ENCODE data around the gene EPN2. TPM values are rescaled to one million over a fixed set of nuclear protein-coding genes. Genes with fewer than 3 reads are reported as not detected.

The EPN2 gene
- total RNA-seq, 2 donors from 2014 or later = 28.8 to 67.7 TPM

DNA sequence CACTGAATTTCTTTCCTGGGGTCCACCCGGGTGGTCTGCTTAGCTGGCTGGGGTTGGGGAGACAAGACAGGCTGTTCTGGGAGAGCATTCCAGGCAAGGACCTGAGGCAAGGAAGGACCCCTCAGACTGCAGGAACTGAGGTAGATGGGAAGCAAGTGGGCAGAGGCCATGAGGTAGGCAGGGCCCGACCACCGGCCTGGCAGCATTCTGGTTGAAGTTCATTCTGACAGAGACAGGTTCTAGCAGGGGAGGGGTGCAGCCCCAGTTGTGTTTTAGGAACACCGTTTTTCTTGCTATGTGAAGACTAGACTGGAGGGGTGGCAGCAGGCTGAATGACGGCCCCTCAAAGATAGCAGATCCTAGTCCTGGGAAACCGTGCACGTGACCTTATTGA is 107.9 kb downstream of the EPN2 start:
- intact Hi-C loops (cut with DNase I) = no loop called here
- Histone ChIP-seq H3K27ac (no peak overlapping the region), H3K4me1 (replicated peaks) (peaks cover 12% of the 10 kb centered on the region), H3K27me3 (replicated peaks; ENCODE audit: insufficient read depth) (no peaks in the 10 kb centered on the region), H3K4me3 (no peak overlapping the region), H3K9me3 (no peaks in the 10 kb centered on the region), H3K36me3 (no peaks in the 10 kb centered on the region)
- 85% methylated on average over 7 of the region's 7 CpGs for WGBS
- TF ChIP-seq POLR2AphosphoS5 (IDR thresholded peaks at IDR 0.05) (no peak), POLR2A (IDR thresholded peaks at IDR 0.05) (no peak)
- TF ChIP-seq, protein P1, sequence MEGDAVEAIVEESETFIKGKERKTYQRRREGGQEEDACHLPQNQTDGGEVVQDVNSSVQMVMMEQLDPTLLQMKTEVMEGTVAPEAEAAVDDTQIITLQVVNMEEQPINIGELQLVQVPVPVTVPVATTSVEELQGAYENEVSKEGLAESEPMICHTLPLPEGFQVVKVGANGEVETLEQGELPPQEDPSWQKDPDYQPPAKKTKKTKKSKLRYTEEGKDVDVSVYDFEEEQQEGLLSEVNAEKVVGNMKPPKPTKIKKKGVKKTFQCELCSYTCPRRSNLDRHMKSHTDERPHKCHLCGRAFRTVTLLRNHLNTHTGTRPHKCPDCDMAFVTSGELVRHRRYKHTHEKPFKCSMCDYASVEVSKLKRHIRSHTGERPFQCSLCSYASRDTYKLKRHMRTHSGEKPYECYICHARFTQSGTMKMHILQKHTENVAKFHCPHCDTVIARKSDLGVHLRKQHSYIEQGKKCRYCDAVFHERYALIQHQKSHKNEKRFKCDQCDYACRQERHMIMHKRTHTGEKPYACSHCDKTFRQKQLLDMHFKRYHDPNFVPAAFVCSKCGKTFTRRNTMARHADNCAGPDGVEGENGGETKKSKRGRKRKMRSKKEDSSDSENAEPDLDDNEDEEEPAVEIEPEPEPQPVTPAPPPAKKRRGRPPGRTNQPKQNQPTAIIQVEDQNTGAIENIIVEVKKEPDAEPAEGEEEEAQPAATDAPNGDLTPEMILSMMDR (IDR thresholded peaks at IDR 0.05) = no peak
- no peak for DNase-seq (ENCODE audit: low spot score)

DNA sequence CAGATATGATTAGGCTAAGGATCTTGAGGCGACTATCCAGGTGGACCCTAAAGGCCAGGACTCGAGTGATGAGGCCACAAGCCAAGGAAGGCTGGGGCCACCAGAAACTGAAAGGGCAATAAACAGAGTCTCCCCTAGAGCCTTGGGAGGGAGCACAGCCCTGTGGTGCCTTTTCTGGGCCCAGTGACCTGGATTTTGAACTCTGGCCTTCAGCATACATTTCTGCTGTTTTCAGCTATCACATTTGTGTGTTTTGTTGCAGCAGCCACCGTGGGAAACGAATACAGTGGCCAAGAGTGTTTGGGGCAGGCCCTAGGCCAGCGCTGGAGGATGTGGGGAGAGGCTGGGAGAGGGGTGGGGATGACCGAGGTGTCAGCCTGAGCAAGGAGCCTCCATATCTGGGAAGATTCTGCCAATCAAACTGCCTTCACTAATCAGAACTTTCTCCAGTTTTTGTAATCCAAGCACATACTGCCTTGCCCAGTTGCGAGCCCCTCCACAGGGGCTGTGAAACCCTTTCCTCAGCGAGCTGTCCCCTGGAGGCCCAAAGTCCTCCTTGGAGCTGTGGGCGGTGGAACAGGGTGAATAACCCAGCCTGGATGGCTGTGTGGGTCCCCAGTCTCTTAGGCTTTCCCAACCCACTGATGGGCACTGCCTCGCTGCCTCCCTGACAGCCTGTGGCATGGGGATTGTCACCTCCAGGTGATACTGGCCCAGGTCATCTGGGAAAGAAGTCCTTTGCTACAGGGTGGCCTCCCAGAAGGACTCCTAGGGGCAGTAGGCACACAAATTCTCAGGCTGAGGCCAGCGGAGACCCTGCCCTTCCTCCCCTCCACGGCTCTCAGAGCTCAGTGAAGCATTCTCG is 108.6 kb downstream of the EPN2 start:
- Histone ChIP-seq H3K36me3 (no peaks in the 10 kb centered on the region), H3K4me3 (no peak overlapping the region), H3K27ac (peak overlapping the region; percentile 65 to 71), H3K27me3 (replicated peaks; ENCODE audit: insufficient read depth) (no peaks in the 10 kb centered on the region), H3K9me3 (no peaks in the 10 kb centered on the region), H3K4me1 (replicated peaks) (peaks cover 12% of the 10 kb centered on the region)
- TF ChIP-seq, protein P1 (IDR thresholded peaks at IDR 0.05) = no peak
- TF ChIP-seq POLR2A (IDR thresholded peaks at IDR 0.05) (no peak), POLR2AphosphoS5 (IDR thresholded peaks at IDR 0.05) (no peak)
- no peak for DNase-seq (ENCODE audit: low spot score)
- WGBS = 83% methylated on average over 13 of the region's 13 CpGs
- intact Hi-C loops (cut with DNase I) = no loop called here

DNA sequence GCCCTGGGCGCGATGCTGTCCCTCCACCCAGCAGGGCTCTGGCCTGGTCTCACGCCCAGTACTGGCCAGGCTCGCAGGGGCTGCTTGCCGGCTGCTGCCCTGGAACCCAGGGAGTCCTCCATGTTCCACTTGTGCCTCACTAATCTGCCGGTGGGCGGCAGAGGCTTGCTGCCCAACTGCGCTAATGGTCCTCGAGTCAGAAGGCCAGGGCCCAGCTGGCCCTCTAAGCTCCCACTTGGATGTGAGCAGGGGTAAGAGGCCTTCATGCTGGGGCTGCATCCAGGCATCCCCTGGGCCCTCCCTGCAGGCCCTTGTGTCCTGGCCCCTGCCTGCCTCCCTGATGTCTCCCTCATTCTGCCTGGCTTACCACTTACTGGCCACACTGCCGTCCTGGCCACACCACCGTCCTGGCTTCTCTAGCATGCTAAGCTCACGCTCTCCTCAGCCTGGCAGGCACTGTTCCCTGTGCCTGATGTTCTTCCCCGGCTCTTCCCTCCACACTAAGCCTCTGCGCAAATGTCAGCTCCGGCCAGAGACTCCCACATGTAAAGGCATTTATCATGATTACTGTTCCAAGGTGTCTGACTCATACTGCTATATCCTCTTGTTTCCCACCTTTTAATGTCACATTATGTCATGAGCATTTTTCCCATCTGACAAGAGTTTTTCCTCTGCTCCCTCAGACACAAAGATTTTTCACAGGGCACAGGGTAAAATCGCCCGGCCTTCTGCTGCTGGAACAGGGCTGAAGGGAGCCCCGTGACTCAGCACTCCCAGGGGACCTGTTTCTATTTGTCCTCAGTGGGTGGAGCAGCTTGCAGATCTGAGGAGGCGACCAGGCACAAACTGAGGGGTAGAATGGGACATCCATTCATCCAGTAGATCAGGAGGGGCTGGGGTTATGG is 109.4 kb downstream of the EPN2 start:
- intact Hi-C loops (cut with DNase I) = no loop called here
- peaks cover 12% of the 10 kb centered on the region for H3K4me1 ChIP-seq (replicated peaks)
- no peak for DNase-seq (ENCODE audit: low spot score)
- H3K4me3 ChIP-seq = no peak overlapping the region
- no peaks in the 10 kb centered on the region for H3K36me3 ChIP-seq
- TF ChIP-seq POLR2AphosphoS5 (IDR thresholded peaks at IDR 0.05) (peak; percentile 50), POLR2A (IDR thresholded peaks at IDR 0.05) (no peak)
- WGBS = 56% methylated on average over 16 of the region's 19 CpGs
- H3K27ac ChIP-seq = peak overlapping the region; percentile 65 to 71
- no peaks in the 10 kb centered on the region for H3K9me3 ChIP-seq
- H3K27me3 ChIP-seq (replicated peaks; ENCODE audit: insufficient read depth) = no peaks in the 10 kb centered on the region

DNA sequence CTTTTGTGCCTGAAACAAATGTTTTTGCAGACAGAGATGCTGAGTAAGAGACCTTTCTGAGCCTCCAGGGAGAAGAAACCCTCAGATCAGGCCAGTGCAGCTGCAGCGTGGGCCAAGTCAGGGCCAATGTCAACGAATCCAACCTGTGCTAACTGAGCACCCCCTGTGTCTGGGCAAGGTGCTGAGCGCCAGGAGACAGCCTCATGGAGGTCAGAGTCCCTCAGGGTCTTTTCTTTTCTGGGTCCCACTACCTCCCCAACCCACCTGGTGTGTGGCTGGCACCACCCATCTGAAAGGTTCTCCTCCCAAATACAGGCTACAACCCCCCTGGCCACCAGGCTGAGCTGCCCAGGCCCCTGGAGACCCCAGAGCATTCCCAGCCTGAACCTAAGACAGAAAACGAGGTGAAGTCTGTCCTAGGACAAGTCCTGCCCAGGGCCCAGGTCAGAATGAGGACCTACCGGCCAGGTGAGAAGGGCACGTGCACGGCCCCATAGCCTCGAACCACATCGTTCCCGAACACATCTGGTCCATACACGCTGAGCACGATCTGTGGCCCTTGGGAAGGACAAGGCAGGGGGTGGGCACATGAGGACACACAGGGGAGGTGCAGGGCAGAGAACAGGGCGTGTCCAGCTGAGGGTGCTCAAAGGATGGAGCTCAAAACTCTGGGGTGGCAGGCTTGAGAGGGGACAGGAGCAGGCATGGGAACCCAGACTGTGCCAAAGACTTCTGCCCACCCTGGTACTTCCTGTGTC is 110.3 kb downstream of the EPN2 start:
- Histone ChIP-seq H3K4me3 (no peak overlapping the region), H3K36me3 (no peaks in the 10 kb centered on the region), H3K9me3 (no peaks in the 10 kb centered on the region), H3K27me3 (replicated peaks; ENCODE audit: insufficient read depth) (no peaks in the 10 kb centered on the region), H3K27ac (peak overlapping the region; percentile 65 to 71), H3K4me1 (replicated peaks) (peaks cover 12% of the 10 kb centered on the region)
- intact Hi-C loops (cut with DNase I) = no loop called here
- no peak for DNase-seq (ENCODE audit: low spot score)
- 78% methylated on average over 13 of the region's 13 CpGs for WGBS
- TF ChIP-seq POLR2AphosphoS5 (IDR thresholded peaks at IDR 0.05) = no peak
- no peak for TF ChIP-seq POLR2A (IDR thresholded peaks at IDR 0.05)
- TF ChIP-seq, protein P1 (IDR thresholded peaks at IDR 0.05) = no peak
